HepG2 (cell line): ENCODE measurements around the gene MRPL3. TPM values are rescaled to one million over a fixed set of nuclear protein-coding genes. Genes with fewer than 3 reads are reported as not detected.

Experiments
- ATAC-seq: fragments of 200-7000 bp; cut with Tn5 transposase; 3 replicates; pipeline ENCODE4 v1.9.1; 2020; ENCODE audit warnings: mild to moderate bottlenecking, moderate library complexity
- BruUV-seq: library from RNA; stranded (reverse); fragments of 400-500 nt; replicated peaks from 2 replicates; lab custom pipeline; 2021; lab: Mats Ljungman, UMichigan
- CTCF ChIA-PET: fragments of 300-600 bp; formaldehyde crosslinking; extraction: SDS; loops from one replicate; lab custom pipeline; 2021; ENCODE audit warnings: low total read pairs, inconsistent platforms, low intra/inter-chr PET ratio; lab: Yijun Ruan, JAX
- POLR2A ChIA-PET: fragments of 350-600 bp; sonication (Branson Sonifier 250); formaldehyde crosslinking; loops from one replicate; lab custom pipeline; 2020; ENCODE audit warnings: antibody characterized with exemption, inconsistent platforms; lab: Yijun Ruan, JAX
- DNase-seq: peaks from one replicate; pipeline ENCODE4 v3.0.0-alpha.2; 2015; ENCODE audit warnings: low spot score
- FAIRE-seq: peaks from 3 replicates; lab custom pipeline; 2011; peaks lifted over from hg19 to GRCh38; lab: Jason Lieb, UNC
- H2AFZ ChIP-seq: one replicate; pipeline ENCODE4 v1.6.1; 2011; ENCODE audit warnings: low read length, inconsistent platforms
- H3K27ac ChIP-seq: fragments of 300-600 bp; 3 replicates; pipeline ENCODE4 v1.8.0; 2011; ENCODE audit warnings: mixed run types, mild to moderate bottlenecking, mixed read lengths, low read length, inconsistent platforms; ENCODE audit not compliant: insufficient read depth; ENCODE audit errors: extremely low read length
- H3K27me3 ChIP-seq, 2 experiments: fragments of 200-600 bp in 1 of 2; 2 replicates in 1 of 2; 3 replicates in 1 of 2; pipeline versions ENCODE4 v1.6.0 to v1.8.0; 2011; ENCODE audit warnings: low read length in 2 of 2, mild to moderate bottlenecking in 2 of 2, moderate library complexity in 2 of 2, inconsistent platforms in 1 of 2; ENCODE audit not compliant: insufficient read depth in 2 of 2, control insufficient read depth in 1 of 2
- H3K36me3 ChIP-seq, 2 experiments: fragments of 200-600 bp in 1 of 2; replicated peaks in 1 of 2; 2 replicates in 1 of 2; 3 replicates in 1 of 2; pipeline versions ENCODE4 v1.5.1 to v1.8.0; 2011; ENCODE audit warnings: low read length in 2 of 2, inconsistent platforms in 1 of 2; ENCODE audit not compliant: insufficient read depth in 2 of 2, control insufficient read depth in 1 of 2
- H3K4me1 ChIP-seq: 2 replicates; pipeline ENCODE4 v1.5.1; 2012; ENCODE audit warnings: low read length, inconsistent platforms; ENCODE audit not compliant: insufficient read depth
- H3K4me2 ChIP-seq: 2 replicates; pipeline ENCODE4 v1.6.0; 2011; ENCODE audit warnings: low read depth, low read length, inconsistent platforms
- H3K4me3 ChIP-seq, 3 experiments: fragments of 200-600 bp in 1 of 3; sonication (generic), shearing (Covaris generic) in 1 of 3; replicated peaks in 1 of 3; 2 replicates each; pipeline ENCODE4 v1.5.1; 2011 to 2016; ENCODE audit warnings: low read length in 3 of 3, inconsistent platforms in 2 of 3, low read depth in 2 of 3, mild to moderate bottlenecking in 2 of 3, control low read depth in 1 of 3, mixed read lengths in 1 of 3; ENCODE audit not compliant: insufficient read depth in 1 of 3
- H3K79me2 ChIP-seq: one replicate; pipeline ENCODE4 v1.6.1; 2011; ENCODE audit warnings: low read length, inconsistent platforms; ENCODE audit not compliant: insufficient read depth
- H3K9ac ChIP-seq: 2 replicates; pipeline ENCODE4 v1.6.0; 2011; ENCODE audit warnings: mild to moderate bottlenecking, low read depth, low read length, inconsistent platforms; ENCODE audit not compliant: insufficient read depth
- H3K9me3 ChIP-seq: 2 replicates; pipeline ENCODE4 v1.5.1; 2012; ENCODE audit warnings: mild to moderate bottlenecking, low read length
- H4K20me1 ChIP-seq: 2 replicates; pipeline ENCODE4 v1.6.0; 2011; ENCODE audit warnings: inconsistent platforms, mild to moderate bottlenecking, low read length, moderate library complexity; ENCODE audit not compliant: insufficient read depth
- ATF1 ChIP-seq: IDR thresholded peaks from 2 replicates; pipeline ENCODE4 v1.6.1; 2016; ENCODE audit warnings: mild to moderate bottlenecking, control low read depth
- BHLHE40 ChIP-seq: IDR thresholded peaks from 2 replicates; pipeline ENCODE4 v1.6.1; 2011; ENCODE audit warnings: low read length, improper control_type of control experiment
- FOXC1 ChIP-seq: sonication (generic); formaldehyde crosslinking; IDR thresholded peaks from 2 replicates; pipeline ENCODE4 v1.8.0; 2022; ENCODE audit warnings: mild to moderate bottlenecking, missing genetic modification reagents, borderline replicate concordance
- IKZF4 ChIP-seq: sonication (generic); formaldehyde crosslinking; IDR thresholded peaks from 2 replicates; pipeline ENCODE4 v1.5.1; 2020; ENCODE audit warnings: borderline replicate concordance, mild to moderate bottlenecking, low read depth, missing genetic modification reagents; ENCODE audit errors: not compliant biosample characterization
- JUNB ChIP-seq: sonication (generic); formaldehyde crosslinking; IDR thresholded peaks from 2 replicates; pipeline ENCODE4 v1.8.0; 2022; ENCODE audit warnings: missing genetic modification reagents, mild to moderate bottlenecking, borderline replicate concordance
- MYNN ChIP-seq: sonication (generic); formaldehyde crosslinking; IDR thresholded peaks from 2 replicates; pipeline ENCODE4 v1.4.0; 2020; ENCODE audit warnings: mild to moderate bottlenecking, low read depth, missing genetic modification reagents
- POLR2AphosphoS5 ChIP-seq: IDR thresholded peaks from 2 replicates; pipeline ENCODE4 v1.6.1; 2012; ENCODE audit warnings: low read depth, low read length
- ZFAT ChIP-seq: sonication (generic); formaldehyde crosslinking; conservative IDR thresholded peaks from 2 replicates; pipeline ENCODE4 v1.8.1; 2023; ENCODE audit warnings: missing genetic modification reagents, inconsistent platforms
- ZNF432 ChIP-seq: sonication (generic); formaldehyde crosslinking; IDR thresholded peaks from 2 replicates; pipeline ENCODE4 v1.5.0; 2020; ENCODE audit warnings: missing genetic modification reagents, mild to moderate bottlenecking, borderline replicate concordance
- ZNF484 ChIP-seq: sonication (generic); formaldehyde crosslinking; IDR thresholded peaks from 2 replicates; pipeline ENCODE4 v1.5.1; 2020; ENCODE audit warnings: mild to moderate bottlenecking, low read depth, missing genetic modification reagents, borderline replicate concordance
- WGBS: methylation state at CpG from one replicate; pipeline ENCODE4 v1.1.6; 2017; ENCODE audit warnings: low lambda C conversion rate; 5-methylcytosine and 5-hydroxymethylcytosine counted together
- in situ Hi-C: cut with HindIII; loops from 2 replicates; pipeline ENCODE4 v1.10.0; 2017; ENCODE audit warnings: low pct_unique_long_range_greater_than_20kb; ENCODE audit not compliant: extremely low pct_ligation_motif_present
- intact Hi-C: fragments of 100-400 bp; cut with micrococcal nuclease; formaldehyde crosslinking; loops from one replicate; pipeline ENCODE4 v1.10.0; 2022; ENCODE audit not compliant: unreplicated experiment
- polyA plus RNA-seq, 8 experiments: library from polyadenylated mRNA; depleted of rRNA in 3 of 8; stranded (reverse) in 7 of 8; unstranded in 1 of 8; fragments of >200 nt; fragmentation: Illumina TruSeq in 4 of 8; extraction: Trizol in 4 of 8; gene quantifications; 2 replicates each; pipeline versions ENCODE4 v1.2.1 to v1.2.3, GENCODE V29; 2011 to 2016; ENCODE audit warnings: low read depth in 4 of 8, missing spikeins in 1 of 8, mixed read lengths in 1 of 8; ENCODE audit not compliant: insufficient read depth in 1 of 8
- total RNA-seq, 5 experiments: library from RNA; depleted of rRNA; stranded (reverse); fragments of >200 nt; fragmentation: Illumina TruSeq; extraction: Trizol; gene quantifications; 2 replicates each; pipeline ENCODE4 v1.2.3, GENCODE V29; 2016; ENCODE audit warnings: low read depth in 1 of 5
- TF ChIP-seq, protein P1 (sequence below): sonication (generic); formaldehyde crosslinking; IDR thresholded peaks from 2 replicates; pipeline ENCODE4 v1.5.0; 2020; ENCODE audit warnings: mild to moderate bottlenecking, missing genetic modification reagents
- TF ChIP-seq, protein P2 (sequence below): sonication (generic); formaldehyde crosslinking; IDR thresholded peaks from 2 replicates; pipeline ENCODE4 v1.9.0; 2021; ENCODE audit warnings: missing genetic modification reagents, mild to moderate bottlenecking, borderline replicate concordance

Gene MRPL3
- total and polyA plus RNA-seq, 2 of the 13 experiments (the other 11 are each of a cell fraction or from before 2014, with no cell fraction given), result 114 to 172 TPM

DNA sequence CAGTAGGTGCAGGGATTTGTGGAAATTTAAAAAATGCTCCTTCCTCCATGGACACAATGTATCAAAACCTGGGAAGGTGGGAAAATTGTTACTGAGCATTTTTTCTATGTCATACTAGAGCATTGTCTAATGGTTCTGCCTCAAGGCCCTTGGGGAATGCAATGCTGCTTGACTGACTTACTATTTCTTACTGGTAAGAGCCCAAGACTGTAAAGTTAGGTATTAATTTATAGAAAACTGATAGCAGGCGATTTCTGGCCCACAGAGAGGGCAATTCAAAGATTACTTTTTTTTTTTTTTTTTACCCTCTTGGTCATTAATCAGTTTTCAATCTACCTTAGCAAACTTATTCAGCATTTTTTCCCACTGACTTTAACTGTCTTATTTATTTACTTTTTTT, 38.5 kb upstream of the MRPL3 start (continued):
- TF ChIP-seq, protein P1, sequence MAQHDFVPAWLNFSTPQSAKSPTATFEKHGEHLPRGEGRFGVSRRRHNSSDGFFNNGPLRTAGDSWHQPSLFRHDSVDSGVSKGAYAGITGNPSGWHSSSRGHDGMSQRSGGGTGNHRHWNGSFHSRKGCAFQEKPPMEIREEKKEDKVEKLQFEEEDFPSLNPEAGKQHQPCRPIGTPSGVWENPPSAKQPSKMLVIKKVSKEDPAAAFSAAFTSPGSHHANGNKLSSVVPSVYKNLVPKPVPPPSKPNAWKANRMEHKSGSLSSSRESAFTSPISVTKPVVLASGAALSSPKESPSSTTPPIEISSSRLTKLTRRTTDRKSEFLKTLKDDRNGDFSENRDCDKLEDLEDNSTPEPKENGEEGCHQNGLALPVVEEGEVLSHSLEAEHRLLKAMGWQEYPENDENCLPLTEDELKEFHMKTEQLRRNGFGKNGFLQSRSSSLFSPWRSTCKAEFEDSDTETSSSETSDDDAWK (CRISPR knock-in tag), result no peak
- TF ChIP-seq IKZF4 (CRISPR knock-in tag) (no peak), ZNF432 (no peak), ATF1 (CRISPR knock-in tag) (no peak), MYNN (CRISPR knock-in tag) (no peak), FOXC1 (no peak)

DNA sequence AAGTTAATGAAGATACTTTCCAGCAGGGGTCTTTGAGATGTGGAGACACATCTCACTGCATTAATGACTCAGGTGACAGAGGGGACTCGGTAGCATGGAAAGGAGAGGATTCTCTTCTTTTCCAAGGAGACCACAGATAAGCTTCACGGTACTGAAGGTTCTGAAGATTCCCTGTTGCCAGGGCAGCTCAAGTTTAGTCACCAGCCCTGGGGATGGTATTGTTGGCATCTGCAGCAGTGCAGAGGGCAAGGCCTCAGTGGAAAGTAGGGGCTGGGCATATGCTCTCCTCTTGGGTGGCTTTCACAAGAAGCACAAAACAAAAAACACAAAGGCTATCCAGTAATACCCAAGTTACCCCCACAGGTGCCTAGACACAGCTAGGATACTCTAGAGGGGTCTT, 38.0 kb upstream of the MRPL3 start:
- intact Hi-C loops, result no loop called here
- POLR2A ChIA-PET, result no interaction called here
- ATAC-seq, result no peak
- CTCF ChIA-PET, result no interaction called here
- H4K20me1 ChIP-seq, result no peaks in the 10 kb centered on the region
- 21% methylated on average over 2 of the region's 2 CpGs for WGBS
- FAIRE-seq, result no peak
- H3K4me1 ChIP-seq, result no peaks in the 10 kb centered on the region
- no peaks in the 10 kb centered on the region for H3K36me3 ChIP-seq
- DNase-seq, result no peak
- BruUV-seq, result no TSS peak
- H3K79me2 ChIP-seq, result no peaks in the 10 kb centered on the region
- TF ChIP-seq ZNF484 (no peak), JUNB (CRISPR knock-in tag) (no peak), BHLHE40 (no peak), ZFAT (no peak), POLR2AphosphoS5 (no peak)
- TF ChIP-seq, protein P2, sequence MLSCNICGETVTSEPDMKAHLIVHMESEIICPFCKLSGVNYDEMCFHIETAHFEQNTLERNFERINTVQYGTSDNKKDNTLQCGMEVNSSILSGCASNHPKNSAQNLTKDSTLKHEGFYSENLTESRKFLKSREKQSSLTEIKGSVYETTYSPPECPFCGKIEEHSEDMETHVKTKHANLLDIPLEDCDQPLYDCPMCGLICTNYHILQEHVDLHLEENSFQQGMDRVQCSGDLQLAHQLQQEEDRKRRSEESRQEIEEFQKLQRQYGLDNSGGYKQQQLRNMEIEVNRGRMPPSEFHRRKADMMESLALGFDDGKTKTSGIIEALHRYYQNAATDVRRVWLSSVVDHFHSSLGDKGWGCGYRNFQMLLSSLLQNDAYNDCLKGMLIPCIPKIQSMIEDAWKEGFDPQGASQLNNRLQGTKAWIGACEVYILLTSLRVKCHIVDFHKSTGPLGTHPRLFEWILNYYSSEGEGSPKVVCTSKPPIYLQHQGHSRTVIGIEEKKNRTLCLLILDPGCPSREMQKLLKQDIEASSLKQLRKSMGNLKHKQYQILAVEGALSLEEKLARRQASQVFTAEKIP (CRISPR knock-in tag), result no peak
- no peak overlapping the region for H3K27ac ChIP-seq
- H3K9me3 ChIP-seq, result no peaks in the 10 kb centered on the region
- no peak overlapping the region for H3K4me3 ChIP-seq
- H3K27me3 ChIP-seq, result no peaks in the 10 kb centered on the region
- no peak overlapping the region for H3K4me2 ChIP-seq
- H3K9ac ChIP-seq, result no peak overlapping the region
- in situ Hi-C loops, result no loop called here
- no peak overlapping the region for H2AFZ ChIP-seq
